ENCODE measurements around the gene PPM1A.
"Not testable (repeated sequence)": the region's sequence is repeated elsewhere in the genome, so short reads cannot be mapped to it uniquely, and the experiment has no call there.

PPM1A gene

DNA sequence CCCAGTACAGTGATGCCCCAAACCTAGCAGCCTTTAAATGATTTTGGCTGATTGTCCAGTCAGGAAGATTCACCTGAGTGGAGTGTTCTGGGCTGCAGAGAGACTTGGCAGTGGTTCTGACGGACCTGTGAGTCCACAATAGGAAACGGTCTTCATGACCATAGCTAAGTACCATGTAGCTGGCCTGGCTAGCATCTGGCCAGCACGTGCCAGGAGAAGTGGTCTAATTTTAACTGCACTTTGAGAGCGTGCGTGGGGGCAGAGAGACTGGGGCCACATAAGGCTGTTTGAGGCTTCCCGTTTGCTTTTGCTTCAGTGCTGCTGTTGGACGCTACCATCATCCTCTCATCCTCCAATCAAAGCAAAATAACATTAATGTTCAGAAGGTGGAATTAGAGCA is 54.7 kb downstream of the PPM1A start:
- TF ChIP-seq ZFX (IDR thresholded peaks at IDR 0.05; ENCODE audit: borderline replicate concordance), result no peak
- no peak for TF ChIP-seq CTCF (IDR thresholded peaks at IDR 0.05)
- H3K27ac ChIP-seq, result no peak overlapping the region

- no peak overlapping the region for H3K27ac ChIP-seq
- TF ChIP-seq CTCF (IDR thresholded peaks at IDR 0.05), result no peak
- no peak for TF ChIP-seq ZFX (IDR thresholded peaks at IDR 0.05; ENCODE audit: borderline replicate concordance)
Observed at GRCh38 chr14:60304509-60304908, 55.5 kb downstream of the PPM1A start.

DNA sequence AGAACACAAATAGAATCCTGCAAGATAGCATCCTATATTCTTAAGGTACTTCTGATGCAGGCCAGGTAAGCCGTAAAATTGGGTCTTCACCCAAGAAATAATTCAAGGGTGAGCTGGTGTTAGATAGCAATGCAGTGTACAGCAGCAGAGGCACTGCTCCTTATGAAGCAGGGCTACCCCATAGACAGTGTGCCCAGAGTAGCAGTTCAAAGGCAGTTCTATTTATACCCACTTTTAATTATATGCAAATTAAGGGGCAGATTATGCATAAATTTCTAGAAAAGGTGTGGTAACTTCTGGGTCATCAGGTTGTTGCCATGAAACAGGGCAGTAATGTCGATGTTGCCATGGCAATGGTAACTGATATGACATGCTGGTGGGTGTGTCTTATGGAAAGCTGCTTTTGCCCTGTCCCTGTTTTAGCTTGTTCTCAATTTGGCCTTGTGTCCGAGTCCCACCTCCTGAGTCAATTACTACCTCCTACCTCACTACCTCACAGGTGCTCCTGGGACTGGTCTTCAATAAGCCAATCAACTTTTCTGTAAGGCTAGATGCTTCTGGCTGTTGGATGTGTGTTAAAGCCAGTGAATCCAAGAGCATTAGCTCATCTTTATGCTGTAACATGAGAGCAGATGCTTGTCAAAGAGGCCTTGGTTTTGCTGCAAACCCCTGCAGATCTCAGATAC is 61.0 kb downstream of the PPM1A start:
- TF ChIP-seq ZFX (IDR thresholded peaks at IDR 0.05; ENCODE audit: borderline replicate concordance) (no peak), CTCF (IDR thresholded peaks at IDR 0.05) (no peak)
- H3K27ac ChIP-seq, result no peak overlapping the region

DNA sequence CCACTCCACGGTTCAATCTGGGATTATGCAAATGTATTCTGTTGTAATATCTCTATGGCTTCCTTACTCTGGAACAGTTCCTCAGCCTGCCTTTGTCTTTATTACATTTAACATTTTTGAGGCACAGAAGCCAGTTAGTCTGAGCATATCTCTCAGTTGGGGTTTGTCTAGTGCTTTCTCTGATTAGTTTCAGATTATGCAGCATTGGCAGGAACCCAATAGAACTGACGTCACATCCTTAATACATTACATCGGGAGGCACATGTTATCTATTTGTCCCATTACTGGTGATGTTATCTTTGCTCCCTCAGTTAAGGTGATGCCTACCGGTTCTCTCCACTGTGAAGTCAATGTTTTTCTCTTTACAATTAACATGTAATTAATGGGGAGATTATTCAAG is 62.4 kb downstream of the PPM1A start:
- no peak overlapping the region for H3K27ac ChIP-seq
- no peak for TF ChIP-seq ZFX (IDR thresholded peaks at IDR 0.05; ENCODE audit: borderline replicate concordance)
- no peak for TF ChIP-seq CTCF (IDR thresholded peaks at IDR 0.05)

DNA sequence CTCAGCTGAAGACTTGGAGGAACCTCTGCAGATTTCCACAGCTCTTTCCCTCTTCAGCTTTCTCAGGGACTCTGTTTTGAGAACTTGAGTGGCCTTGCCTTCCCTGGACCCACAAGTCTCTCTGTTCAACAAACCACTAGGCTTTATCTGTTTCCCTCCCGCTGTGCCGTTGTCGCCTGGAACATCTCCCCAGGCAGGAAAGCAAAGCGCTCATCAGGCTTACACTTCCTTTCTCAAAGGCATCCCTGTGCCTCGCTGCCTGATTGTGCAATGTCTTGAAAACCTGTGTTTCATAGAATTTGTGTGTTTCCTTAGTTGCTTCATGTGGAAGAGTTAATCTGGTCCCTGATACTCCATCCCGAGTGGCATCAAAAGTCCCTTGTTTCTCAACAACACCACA is 64.1 kb downstream of the PPM1A start:
- TF ChIP-seq CTCF (IDR thresholded peaks at IDR 0.05) (no peak), ZFX (IDR thresholded peaks at IDR 0.05; ENCODE audit: borderline replicate concordance) (no peak)
- H3K27ac ChIP-seq, result no peak overlapping the region

DNA sequence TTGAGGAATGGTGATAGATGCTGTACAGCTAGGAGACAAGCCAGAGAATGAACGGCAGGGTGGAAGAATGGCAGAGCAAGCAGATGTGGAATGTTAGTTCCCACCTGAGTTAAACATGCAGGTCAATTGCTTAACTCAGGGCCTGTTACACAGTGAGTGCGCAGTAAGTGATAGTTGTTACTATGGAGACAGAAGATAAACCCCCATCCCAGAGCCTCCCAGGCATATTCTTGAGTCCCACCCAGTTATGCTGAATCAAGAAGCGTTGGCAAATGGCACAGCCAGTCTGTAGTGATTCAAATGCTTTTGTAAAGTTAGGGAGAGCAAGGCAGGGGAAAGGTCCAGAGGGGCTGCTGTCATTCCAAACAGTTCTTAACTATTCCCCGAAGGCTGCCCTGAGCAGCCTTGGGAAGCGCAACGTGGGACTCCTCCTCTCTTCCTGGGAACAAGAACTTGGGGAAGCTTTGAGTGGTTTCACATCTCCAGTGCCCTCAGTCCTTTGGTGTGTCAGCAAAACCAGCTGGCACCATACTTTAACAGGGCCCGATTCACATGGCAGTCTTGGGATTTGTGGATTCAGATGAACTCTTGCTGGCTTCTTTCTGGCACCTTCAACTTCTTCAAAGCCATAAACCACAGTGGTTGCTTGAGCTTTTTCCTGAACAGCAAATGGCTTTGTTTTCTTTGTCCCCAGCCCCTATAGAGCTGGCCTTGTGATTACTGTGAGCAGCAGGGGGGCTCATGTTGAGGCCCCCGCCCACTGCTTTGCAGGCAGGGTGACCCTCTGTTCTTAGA is 66.4 kb downstream of the PPM1A start:
- H3K27ac ChIP-seq, result no peak overlapping the region
- TF ChIP-seq ZFX (IDR thresholded peaks at IDR 0.05; ENCODE audit: borderline replicate concordance) (no peak), CTCF (IDR thresholded peaks at IDR 0.05) (no peak)

DNA sequence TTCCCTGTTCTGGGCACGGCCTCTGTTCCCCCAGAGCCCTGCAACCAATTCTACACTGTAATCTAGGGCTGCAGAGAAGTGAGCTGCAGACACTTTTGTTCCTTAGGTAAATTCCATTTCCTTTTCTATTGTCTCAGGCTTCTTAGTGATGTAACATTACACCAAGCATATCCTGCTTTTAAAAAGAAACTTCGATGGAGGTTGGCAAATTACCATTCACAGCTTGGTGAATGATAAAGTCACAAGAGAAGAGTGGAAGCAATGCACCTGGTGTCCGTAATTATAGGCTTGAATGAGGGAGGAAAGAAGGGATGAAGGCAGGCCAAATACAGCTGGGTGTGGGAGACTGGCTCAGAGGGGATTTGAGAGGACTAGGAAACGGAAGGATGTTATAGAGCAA is 68.6 kb downstream of the PPM1A start:
- no peak overlapping the region for H3K27ac ChIP-seq
- no peak for TF ChIP-seq CTCF (IDR thresholded peaks at IDR 0.05)
- TF ChIP-seq ZFX (IDR thresholded peaks at IDR 0.05; ENCODE audit: borderline replicate concordance), result no peak

DNA sequence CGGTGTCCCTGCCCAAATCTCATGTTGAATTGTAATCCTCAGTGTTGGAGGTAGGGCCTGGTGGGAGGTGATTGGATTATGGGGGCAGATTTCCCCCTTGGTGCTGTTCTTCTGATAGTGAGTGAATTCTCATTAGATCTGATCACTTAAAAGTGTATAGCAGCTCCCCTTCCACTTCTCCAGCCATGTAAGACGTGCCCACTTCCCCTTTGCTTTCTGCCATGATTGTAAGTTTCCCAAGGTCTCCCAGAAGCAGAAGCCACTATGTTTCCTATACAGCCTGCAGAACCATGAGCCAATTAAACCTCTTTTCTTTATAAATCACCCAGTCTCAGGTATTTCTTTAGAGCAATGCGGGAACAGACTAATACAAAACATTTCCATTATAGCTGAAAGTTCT is 71.8 kb downstream of the PPM1A start:
- H3K27ac ChIP-seq, result not testable (repeated sequence)

Measured in 22Rv1 (cell line).